ENCODE results near the gene RSKR. TPM values are rescaled to one million over a fixed set of nuclear protein-coding genes. Genes with fewer than 3 reads are reported as not detected.
A peak's percentile ranks its signal among the peaks of the same experiment; 100 is the strongest.

Gene RSKR
- total and polyA plus RNA-seq, 9 of the 15 experiments (the other 6 are each of a cell fraction or from before 2014, with no cell fraction given): 1.4 to 42.3 (median 16.2) TPM

GRCh38 chr17:28598799-28599310 lies 15.1 kb downstream of the RSKR start, which contains the start of gene SPAG5 (continued):
- TF ChIP-seq HBP1 (CRISPR knock-in tag; IDR thresholded peaks at IDR 0.05) (no peak), MAX (CRISPR knock-in tag; IDR thresholded peaks at IDR 0.05) (no peak), CUX1 (CRISPR knock-in tag; IDR thresholded peaks at IDR 0.05) (no peak), MLX (CRISPR knock-in tag; conservative IDR thresholded peaks at IDR 0.05) (no peak), FOXJ3 (CRISPR knock-in tag; IDR thresholded peaks at IDR 0.05) (no peak), ZNF57 (CRISPR knock-in tag; IDR thresholded peaks at IDR 0.05) (0 out of 2 replicates have a peak, but pooled peaks have one; percentile 33), TEAD4 (IDR thresholded peaks at IDR 0.05; ENCODE audit: low read length) (no peak), TEAD4 (CRISPR knock-in tag; IDR thresholded peaks at IDR 0.05; ENCODE audit: borderline replicate concordance) (no peak), ZNF324 (CRISPR knock-in tag; IDR thresholded peaks at IDR 0.05) (no peak), KLF13 (tag; IDR thresholded peaks at IDR 0.05; ENCODE audit: borderline replicate concordance, low read depth) (no peak)

Measured in K562 (cell line).